Psoas muscle (tissue), 8 donors: ENCODE measurements around the gene PLXND1. TPM values are rescaled to one million over a fixed set of nuclear protein-coding genes. Genes with fewer than 3 reads are reported as not detected.

Experiments used
- ATAC-seq, 4 donors: fragments of 200-7000 bp; cut with Tn5 transposase; one replicate each; pipeline ENCODE4 v1.9.1; 2020; ENCODE audit warnings: moderate library complexity in 3 of 4, mild to moderate bottlenecking in 2 of 4
- DNase-seq, 2 donors: peaks; one replicate each; pipeline ENCODE4 v3.0.0-alpha.2; 2020
- H3K27ac ChIP-seq: fragments of 200-600 bp; one replicate; pipeline ENCODE4 v1.8.0; 2022
- H3K27me3 ChIP-seq, 3 donors: fragments of 200-600 bp in 1 of 3; one replicate each; pipeline versions ENCODE4 v1.6.1 to v1.8.0; 2013 to 2022; ENCODE audit warnings: low read length in 2 of 3, mild to moderate bottlenecking in 2 of 3, moderate library complexity in 1 of 3; ENCODE audit not compliant: insufficient read depth in 3 of 3
- H3K36me3 ChIP-seq, 2 donors: fragments of 200-600 bp in 1 of 2; one replicate each; pipeline versions ENCODE4 v1.6.1 to v1.8.0; 2013 to 2022; ENCODE audit warnings: low read depth in 1 of 2, mild to moderate bottlenecking in 1 of 2, moderate library complexity in 1 of 2; ENCODE audit not compliant: insufficient read depth in 1 of 2
- H3K4me1 ChIP-seq: fragments of 200-600 bp; one replicate; pipeline ENCODE4 v1.8.0; 2022
- H3K4me3 ChIP-seq: fragments of 200-600 bp; one replicate; pipeline ENCODE4 v1.8.0; 2022; ENCODE audit warnings: mild to moderate bottlenecking
- H3K9me3 ChIP-seq: fragments of 200-600 bp; one replicate; pipeline ENCODE4 v1.8.0; 2022
- CTCF ChIP-seq: fragments of 200-600 bp; IDR thresholded peaks from one replicate; pipeline ENCODE4 v1.8.0; 2022; ENCODE audit warnings: antibody characterized with exemption
- WGBS, 3 donors: extraction: QIAGEN DNeasy Blood & Tissue Kit; methylation state at CpG; one replicate each; pipeline versions ENCODE4 v1.1.6 to v1.1.7; 2013; 5-methylcytosine and 5-hydroxymethylcytosine counted together
- intact Hi-C, 2 donors: fragments of 100-400 bp; cut with DNase I; formaldehyde crosslinking; loops; one replicate each; pipeline versions ENCODE4 v1.11.0 to v1.14.2; 2022
- polyA plus RNA-seq, 3 donors: library from polyadenylated mRNA; stranded (reverse); fragments of 200-250 nt; gene quantifications; one replicate each; pipeline ENCODE4 v1.2.3, GENCODE V29; 2013
- total RNA-seq, 4 donors: library from RNA; stranded (reverse); fragmentation: NEBNext Ultra II Directional in 2 of 4; extraction: Animal tissue kit (Norgen Biotek cat#: 25700) in 2 of 4; gene quantifications; one replicate each; pipeline versions ENCODE4 v1.2.1 to v1.2.4, GENCODE V29; 2021 to 2023
- donor health status: healthy with polysubstance abuse.
- donor health status: DM: no; HTN: no; CAD: no; lungs with moderate emphysema.
- donor health status: Bipolar disorder and iron deficiency.
- donor health status: healthy.
- donor health status: DM: yes; HTN: yes; CAD: no.
- donor health status: DM: no; HTN: no; CAD: no.
- donor health status: DM: no; HTN: no; CAD: no.
- donor health status: DM: yes; HTN: yes; CAD: no.

PLXND1 gene
- total and polyA plus RNA-seq, 7 donors, result 15.5 to 49.9 (median 28.2) TPM

DNA sequence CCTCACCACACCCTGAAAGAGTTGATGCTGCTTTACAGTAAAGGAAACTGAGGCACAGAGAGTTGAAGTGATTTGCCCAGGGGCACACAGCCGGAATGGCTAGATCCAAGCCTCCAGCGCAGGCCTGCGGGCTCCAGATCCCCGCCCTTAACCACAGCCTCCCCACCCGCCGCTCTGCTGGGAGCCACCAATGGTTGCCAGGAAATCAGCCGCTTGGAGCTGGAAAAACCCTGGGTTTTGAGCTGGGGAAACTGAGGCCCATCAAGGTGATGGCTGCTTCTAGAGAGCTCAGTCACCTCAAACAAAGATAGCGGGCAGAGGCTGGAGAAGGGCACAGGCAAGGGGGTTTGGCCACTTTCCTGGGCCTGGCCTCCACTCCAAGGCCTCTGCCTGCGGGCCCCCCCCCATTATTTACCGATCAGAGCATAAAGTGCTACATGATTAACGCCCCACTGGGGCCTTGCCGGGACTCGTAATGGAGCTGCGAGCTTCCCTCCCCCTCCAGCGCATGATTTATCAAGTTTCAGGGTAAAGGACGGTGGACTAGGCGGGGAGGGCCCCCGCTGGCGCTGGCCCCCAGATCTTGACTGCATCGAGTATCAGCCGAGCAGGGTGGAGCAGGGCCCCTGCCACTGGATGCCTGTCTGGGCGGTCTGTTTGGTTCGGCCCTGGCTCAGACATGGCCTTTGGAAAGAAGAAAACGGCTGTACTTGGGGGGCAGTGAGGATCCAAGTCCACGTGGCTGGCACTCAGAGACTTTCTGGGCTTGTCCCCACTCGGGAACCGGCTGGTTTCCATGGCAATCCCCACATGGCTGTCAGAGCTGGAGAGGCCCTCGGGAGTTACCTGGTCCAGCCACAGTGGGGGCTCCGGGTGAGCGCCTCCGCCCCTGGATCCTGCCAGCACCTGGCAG is 9.1 kb downstream of the PLXND1 start:
- intact Hi-C loops, result no loop called here
- peaks cover 61% of the 10 kb centered on the region for H3K4me1 ChIP-seq
- no peaks in the 10 kb centered on the region for H3K9me3 ChIP-seq
- peak overlapping the region; percentile 49 for H3K4me3 ChIP-seq
- H3K27me3 ChIP-seq, result no peaks in the 10 kb centered on the region
- ATAC-seq (peak in 2 of 4 donors; percentile 11 to 18), DNase-seq (no peak)
- no peaks in the 10 kb centered on the region for H3K36me3 ChIP-seq
- WGBS, 3 donors, result 32 to 47% (median 37%) methylated on average over 26 to 31 of the region's 31 CpGs
- peak overlapping the region; percentile 77 for H3K27ac ChIP-seq
- no peak for TF ChIP-seq CTCF

DNA sequence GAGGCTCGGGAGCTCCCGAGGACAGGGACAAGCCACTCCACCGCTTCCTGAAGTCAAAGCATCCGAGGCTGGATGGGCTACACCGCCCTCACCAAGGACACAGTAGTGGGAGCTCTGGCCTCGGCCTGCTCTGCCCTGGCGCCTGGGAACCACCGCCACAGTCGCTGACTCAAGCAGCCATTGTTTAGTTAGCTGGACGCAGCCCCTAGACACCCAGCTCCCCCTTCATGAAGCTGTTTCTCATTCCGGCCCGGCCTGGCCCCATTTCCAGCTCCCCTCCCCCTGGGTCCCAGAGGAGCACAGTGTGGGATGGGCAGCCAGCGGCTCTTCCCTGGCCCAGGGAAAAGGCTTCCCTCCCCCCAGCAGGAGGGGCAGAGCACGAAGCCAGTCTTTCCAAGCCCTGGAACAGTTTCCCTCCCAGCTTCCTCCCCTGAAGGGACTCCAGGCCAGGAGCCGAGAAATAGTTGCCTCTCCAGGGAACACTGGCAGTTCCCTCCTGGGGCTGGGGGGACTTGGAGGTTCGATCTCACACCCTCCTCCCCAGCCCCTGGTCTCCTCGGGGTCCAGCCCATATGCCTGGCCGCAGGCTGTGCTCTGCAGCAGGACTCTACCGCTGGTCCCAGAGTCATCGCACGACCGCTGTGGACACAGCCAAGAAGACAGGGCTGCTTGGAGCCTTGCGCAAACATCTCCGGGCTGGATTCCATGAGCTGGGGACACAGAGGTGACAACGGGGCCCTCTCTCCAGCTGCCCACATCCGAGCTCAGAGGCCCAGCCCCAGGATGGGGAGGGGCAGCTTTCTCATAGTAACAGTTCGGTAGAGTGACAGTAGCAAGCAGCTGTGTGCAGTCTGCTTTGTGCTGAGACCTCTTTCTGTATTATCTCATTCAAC is 10.0 kb downstream of the PLXND1 start:
- DNase-seq, result peak; percentile 87 to 94
- H3K9me3 ChIP-seq, result no peaks in the 10 kb centered on the region
- WGBS, 3 donors, result 7 to 16% (median 9%) methylated on average over 27 of the region's 27 CpGs
- H3K27me3 ChIP-seq, result no peaks in the 10 kb centered on the region
- H3K4me3 ChIP-seq, result peak overlapping the region; percentile 49
- H3K27ac ChIP-seq, result peak overlapping the region; percentile 77
- H3K36me3 ChIP-seq, result no peaks in the 10 kb centered on the region
- intact Hi-C loops, result no loop called here
- peak; percentile 83 to 91 (median 86) for ATAC-seq
- H3K4me1 ChIP-seq, result peaks cover 58% of the 10 kb centered on the region
- no peak for TF ChIP-seq CTCF

DNA sequence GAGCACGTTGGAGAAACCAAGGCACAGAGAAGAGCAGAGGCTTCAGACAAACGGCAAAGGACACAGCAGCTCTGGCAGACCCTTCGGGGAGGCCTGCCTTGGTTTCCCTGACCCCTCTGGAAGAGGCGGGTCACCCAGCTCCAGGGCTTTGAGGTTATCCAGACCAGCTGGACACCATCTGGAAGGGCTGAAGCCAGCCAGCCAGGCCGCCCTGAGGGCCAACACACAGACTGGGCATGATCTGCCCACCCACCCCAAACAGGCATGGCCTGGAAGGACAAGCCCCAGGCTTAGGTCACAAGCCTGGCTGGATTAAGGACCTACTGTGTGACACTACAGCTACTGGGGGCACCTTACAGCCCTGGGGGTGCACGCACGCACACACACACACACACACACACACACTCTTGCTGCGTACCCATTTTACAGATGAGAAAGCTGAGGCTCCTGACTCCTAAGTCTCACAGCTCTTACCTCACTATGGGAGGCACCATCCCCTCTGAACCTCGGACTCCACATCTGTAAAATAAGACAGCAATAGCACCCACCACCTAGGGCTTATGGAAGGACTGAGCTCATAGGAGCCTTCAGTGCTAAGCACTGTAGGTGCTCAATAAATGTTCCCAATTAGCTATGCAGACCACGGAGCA is 10.8 kb downstream of the PLXND1 start:
- H3K4me1 ChIP-seq, result peaks cover 52% of the 10 kb centered on the region
- WGBS, 3 donors, result 54 to 72% (median 63%) methylated on average over 10 of the region's 10 CpGs
- H3K27me3 ChIP-seq, result no peaks in the 10 kb centered on the region
- intact Hi-C loops, result no loop called here
- DNase-seq, result peak in 1 of 2 donors; percentile 12
- peak overlapping the region; percentile 49 for H3K4me3 ChIP-seq
- H3K9me3 ChIP-seq, result no peaks in the 10 kb centered on the region
- TF ChIP-seq CTCF, result no peak
- H3K27ac ChIP-seq, result peak overlapping the region; percentile 77
- no peaks in the 10 kb centered on the region for H3K36me3 ChIP-seq
- no peak for ATAC-seq

DNA sequence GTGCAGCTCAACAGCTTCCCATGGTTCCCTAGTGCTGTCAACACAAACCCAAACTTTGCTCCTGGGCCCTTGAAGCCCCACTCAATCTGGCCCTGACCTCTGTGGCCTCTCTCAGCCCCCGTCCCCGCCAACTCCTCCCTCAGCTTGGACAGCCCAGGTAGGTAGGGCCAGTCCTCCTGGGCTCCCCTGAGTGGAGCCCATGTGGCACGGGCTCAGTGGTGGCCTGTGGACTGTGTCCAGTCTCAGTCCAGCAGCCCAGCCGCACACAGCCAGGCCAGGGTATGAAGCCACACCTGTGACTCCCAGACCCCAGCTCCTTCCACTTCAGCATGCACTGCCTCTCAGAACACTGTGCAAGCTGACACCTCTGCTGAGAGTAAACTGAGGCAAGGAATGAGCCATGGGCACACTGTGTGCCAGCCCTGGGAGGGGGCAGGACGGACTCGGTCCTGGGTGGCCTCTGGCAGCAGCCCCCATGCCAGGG is 11.5 kb downstream of the PLXND1 start:
- intact Hi-C loops, result no loop called here
- no peak for ATAC-seq

More for the DNA sequence above, 11.5 kb downstream of the PLXND1 start:
- H3K9me3 ChIP-seq, result no peaks in the 10 kb centered on the region
- no peaks in the 10 kb centered on the region for H3K27me3 ChIP-seq
- peak in 1 of 2 donors; percentile 14 for DNase-seq
- 71 to 74% (median 72%) methylated on average over 6 of the region's 6 CpGs for WGBS, 3 donors
- H3K4me3 ChIP-seq, result no peak overlapping the region
- peaks cover 54% of the 10 kb centered on the region for H3K4me1 ChIP-seq
- H3K27ac ChIP-seq, result peak overlapping the region; percentile 77
- TF ChIP-seq CTCF, result no peak
- no peaks in the 10 kb centered on the region for H3K36me3 ChIP-seq
